OCI-LY7 (cell line): Measurements from ENCODE around the gene COL4A1.

Experiments
- EZH2phosphoT487 ChIP-seq: fragments of 200-600 bp; sonication (generic); IDR thresholded peaks from 2 replicates; pipeline ENCODE4 v1.6.1; 2018; ENCODE audit warnings: low read depth, borderline replicate concordance, mild to moderate bottlenecking, mixed run types, antibody characterized with exemption, low read length, moderate library complexity, mixed read lengths
- TF ChIP-seq, protein P1 (sequence below): fragments of 200-600 bp; sonication (generic); conservative IDR thresholded peaks from 2 replicates; pipeline ENCODE4 v1.5.1; 2014; ENCODE audit warnings: mild to moderate bottlenecking, antibody characterized with exemption, low read length, moderate library complexity, mixed read lengths

GRCh38 chr13:110300090-110300815 lies 6.7 kb downstream of the COL4A1 start:
- TF ChIP-seq, protein P1, sequence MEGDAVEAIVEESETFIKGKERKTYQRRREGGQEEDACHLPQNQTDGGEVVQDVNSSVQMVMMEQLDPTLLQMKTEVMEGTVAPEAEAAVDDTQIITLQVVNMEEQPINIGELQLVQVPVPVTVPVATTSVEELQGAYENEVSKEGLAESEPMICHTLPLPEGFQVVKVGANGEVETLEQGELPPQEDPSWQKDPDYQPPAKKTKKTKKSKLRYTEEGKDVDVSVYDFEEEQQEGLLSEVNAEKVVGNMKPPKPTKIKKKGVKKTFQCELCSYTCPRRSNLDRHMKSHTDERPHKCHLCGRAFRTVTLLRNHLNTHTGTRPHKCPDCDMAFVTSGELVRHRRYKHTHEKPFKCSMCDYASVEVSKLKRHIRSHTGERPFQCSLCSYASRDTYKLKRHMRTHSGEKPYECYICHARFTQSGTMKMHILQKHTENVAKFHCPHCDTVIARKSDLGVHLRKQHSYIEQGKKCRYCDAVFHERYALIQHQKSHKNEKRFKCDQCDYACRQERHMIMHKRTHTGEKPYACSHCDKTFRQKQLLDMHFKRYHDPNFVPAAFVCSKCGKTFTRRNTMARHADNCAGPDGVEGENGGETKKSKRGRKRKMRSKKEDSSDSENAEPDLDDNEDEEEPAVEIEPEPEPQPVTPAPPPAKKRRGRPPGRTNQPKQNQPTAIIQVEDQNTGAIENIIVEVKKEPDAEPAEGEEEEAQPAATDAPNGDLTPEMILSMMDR = no peak
- no peak for TF ChIP-seq EZH2phosphoT487
